GM12892 (cell line): ENCODE measurements around the gene ADGRF1.

Source experiments
- POLR2A ChIP-seq: IDR thresholded peaks from 2 replicates; pipeline ENCODE4 v1.6.1; 2011; ENCODE audit warnings: low read depth, low read length, control low read depth
- POLR2AphosphoS5 ChIP-seq: IDR thresholded peaks from 2 replicates; pipeline ENCODE4 v1.6.1; 2011; ENCODE audit warnings: low read depth, low read length, control low read depth

GRCh38 chr6:47008397-47008763 lies 33.8 kb downstream of the ADGRF1 start:
- no peak for TF ChIP-seq POLR2A
- no peak for TF ChIP-seq POLR2AphosphoS5
